H1 (cell line): Measurements from ENCODE around the gene USB1. TPM values are rescaled to one million over a fixed set of nuclear protein-coding genes. Genes with fewer than 3 reads are reported as not detected.

Experiments used
- CTCF ChIA-PET: fragments of 300-600 bp; sonication (Branson Sonifier 250); formaldehyde crosslinking; loops from one replicate; lab custom pipeline; 2021; ENCODE audit not compliant: partially characterized antibody; lab: Charles Lee
- POLR2A ChIA-PET: fragments of 300-600 bp; sonication (Branson Sonifier 250); formaldehyde crosslinking; loops from one replicate; lab custom pipeline; 2021; ENCODE audit warnings: inconsistent platforms; ENCODE audit not compliant: partially characterized antibody; lab: Charles Lee
- DNase-seq, 2 experiments: peaks; one replicate each; pipeline versions ENCODE4 v3.0.0 to v3.0.0-alpha.2; 2010 to 2022; ENCODE audit warnings: low spot score in 2 of 2, low read depth in 1 of 2, mixed read lengths in 1 of 2
- FAIRE-seq: peaks from 2 replicates; lab custom pipeline; 2011; peaks lifted over from hg19 to GRCh38; lab: Jason Lieb, UNC
- H2AFZ ChIP-seq: 2 replicates; pipeline ENCODE4 v1.8.1; 2012; ENCODE audit warnings: low read length, inconsistent platforms
- H2AK5ac ChIP-seq: 2 replicates; pipeline ENCODE4 v1.6.1; 2013; ENCODE audit warnings: low read depth, low read length
- H2BK120ac ChIP-seq: replicated peaks from 2 replicates; pipeline ENCODE3; 2013; ENCODE audit warnings: low read depth, low read length, inconsistent platforms
- H2BK12ac ChIP-seq: 2 replicates; pipeline ENCODE4 v1.6.1; 2013; ENCODE audit warnings: low read depth, low read length
- H2BK15ac ChIP-seq: 2 replicates; pipeline ENCODE4 v1.6.1; 2013; ENCODE audit warnings: low read length
- H2BK20ac ChIP-seq: 2 replicates; pipeline ENCODE4 v1.6.1; 2013; ENCODE audit warnings: low read length
- H2BK5ac ChIP-seq: 2 replicates; pipeline ENCODE4 v1.6.1; 2013; ENCODE audit warnings: low read depth, low read length
- H3K14ac ChIP-seq: 2 replicates; pipeline ENCODE4 v1.6.1; 2013; ENCODE audit warnings: inconsistent platforms; ENCODE audit not compliant: insufficient read length
- H3K18ac ChIP-seq: 2 replicates; pipeline ENCODE4 v1.6.1; 2013; ENCODE audit warnings: low read length; ENCODE audit errors: extremely low read depth
- H3K23ac ChIP-seq: 2 replicates; pipeline ENCODE4 v1.6.1; 2013; ENCODE audit warnings: inconsistent platforms; ENCODE audit not compliant: insufficient read length
- H3K23me2 ChIP-seq: 2 replicates; pipeline ENCODE4 v1.6.1; 2013; ENCODE audit warnings: low read depth, low read length
- H3K27ac ChIP-seq: 2 replicates; pipeline ENCODE4 v1.6.1; 2011; ENCODE audit warnings: low read depth, low read length, inconsistent platforms
- H3K27me3 ChIP-seq, 4 experiments: replicated peaks in 1 of 4; 1 replicate in 1 of 4; 2 replicates in 3 of 4; pipeline versions ENCODE4 v1.6.1 to v1.8.1; 2011 to 2013; ENCODE audit warnings: low read length in 3 of 4, mild to moderate bottlenecking in 3 of 4, inconsistent platforms in 2 of 4, mixed read lengths in 2 of 4, moderate library complexity in 1 of 4; ENCODE audit not compliant: control insufficient read depth in 3 of 4, insufficient read depth in 3 of 4; ENCODE audit errors: extremely low read depth in 1 of 4
- H3K36me3 ChIP-seq, 4 experiments: 2 replicates each; pipeline versions ENCODE4 v1.6.1 to v1.8.1; 2011 to 2013; ENCODE audit warnings: mild to moderate bottlenecking in 4 of 4, low read length in 3 of 4, moderate library complexity in 2 of 4, control low read depth in 1 of 4, inconsistent platforms in 1 of 4; ENCODE audit not compliant: insufficient read depth in 4 of 4, control insufficient read depth in 2 of 4
- H3K4ac ChIP-seq: replicated peaks from 2 replicates; pipeline ENCODE3; 2013; ENCODE audit warnings: low read length, low read depth, mixed read lengths, inconsistent platforms; ENCODE audit not compliant: insufficient read length
- H3K4me1 ChIP-seq, 4 experiments: replicated peaks in 1 of 4; 1 replicate in 1 of 4; 2 replicates in 3 of 4; pipeline versions ENCODE4 v1.6.1 to v1.8.1; 2011 to 2013; ENCODE audit warnings: low read length in 3 of 4, inconsistent platforms in 2 of 4, mixed read lengths in 1 of 4; ENCODE audit not compliant: insufficient read depth in 4 of 4, control insufficient read depth in 3 of 4
- H3K4me2 ChIP-seq, 2 experiments: 2 replicates each; pipeline versions ENCODE4 v1.6.1 to v1.8.1; 2011 to 2013; ENCODE audit warnings: low read depth in 2 of 2, low read length in 2 of 2, control low read depth in 1 of 2, inconsistent platforms in 1 of 2, mild to moderate bottlenecking in 1 of 2; ENCODE audit not compliant: insufficient read depth in 1 of 2
- H3K4me3 ChIP-seq, 4 experiments: fragments of 200-600, 300-600 bp in 1 of 4; sonication (generic), shearing (Covaris generic), sonication (Bioruptor Twin) in 1 of 4; 2 replicates each; pipeline versions ENCODE4 v1.5.1 to v1.8.1; 2011 to 2016; ENCODE audit warnings: low read length in 4 of 4, low read depth in 3 of 4, control low read depth in 2 of 4, inconsistent platforms in 2 of 4, mild to moderate bottlenecking in 2 of 4, mixed read lengths in 1 of 4, moderate library complexity in 1 of 4; ENCODE audit not compliant: insufficient read depth in 2 of 4; ENCODE audit errors: extremely low read depth in 1 of 4
- H3K56ac ChIP-seq: replicated peaks from 2 replicates; pipeline ENCODE3; 2013; ENCODE audit warnings: low read depth, mild to moderate bottlenecking, mixed read lengths, low read length, inconsistent platforms; ENCODE audit not compliant: insufficient read length
- H3K79me1 ChIP-seq: 2 replicates; pipeline ENCODE4 v1.6.1; 2013; ENCODE audit warnings: low read depth, low read length, control low read depth
- H3K79me2 ChIP-seq, 2 experiments: 2 replicates each; pipeline versions ENCODE4 v1.6.1 to v1.8.1; 2012 to 2013; ENCODE audit warnings: low read length in 2 of 2, mild to moderate bottlenecking in 2 of 2, inconsistent platforms in 1 of 2; ENCODE audit not compliant: insufficient read depth in 2 of 2, control insufficient read depth in 1 of 2
- H3K9ac ChIP-seq, 4 experiments: replicated peaks in 1 of 4; 1 replicate in 1 of 4; 2 replicates in 3 of 4; pipeline versions ENCODE4 v1.6.1 to v1.8.1; 2011 to 2013; ENCODE audit warnings: low read depth in 3 of 4, low read length in 3 of 4, control low read depth in 2 of 4, mild to moderate bottlenecking in 2 of 4, moderate library complexity in 2 of 4, inconsistent platforms in 1 of 4; ENCODE audit errors: extremely low read depth in 1 of 4
- H3K9me3 ChIP-seq, 2 experiments: 2 replicates each; pipeline versions ENCODE4 v1.6.1 to v1.8.1; 2012 to 2013; ENCODE audit warnings: mild to moderate bottlenecking in 2 of 2, moderate library complexity in 2 of 2, control low read depth in 1 of 2, inconsistent platforms in 1 of 2, low read depth in 1 of 2, low read length in 1 of 2, mixed read lengths in 1 of 2; ENCODE audit not compliant: insufficient read depth in 2 of 2
- H4K20me1 ChIP-seq, 2 experiments: replicated peaks in 1 of 2; 2 replicates each; pipeline versions ENCODE3 to v1.8.1; 2011 to 2013; ENCODE audit warnings: inconsistent platforms in 2 of 2, low read length in 2 of 2, mild to moderate bottlenecking in 1 of 2; ENCODE audit not compliant: insufficient read depth in 2 of 2, control insufficient read depth in 1 of 2
- H4K5ac ChIP-seq: 2 replicates; pipeline ENCODE4 v1.6.1; 2013; ENCODE audit warnings: low read length, low read depth, mixed read lengths, inconsistent platforms; ENCODE audit not compliant: insufficient read length
- H4K8ac ChIP-seq: 2 replicates; pipeline ENCODE4 v1.8.0; 2013; ENCODE audit warnings: mild to moderate bottlenecking, moderate library complexity, low read length, inconsistent platforms; ENCODE audit not compliant: insufficient read depth; ENCODE audit errors: extremely low read depth
- H4K91ac ChIP-seq: replicated peaks from 2 replicates; pipeline ENCODE3; 2013; ENCODE audit warnings: low read length, mixed read lengths, inconsistent platforms; ENCODE audit not compliant: insufficient read length
- CHD2 ChIP-seq: IDR thresholded peaks from 2 replicates; pipeline ENCODE4 v1.6.1; 2012; ENCODE audit warnings: low read length, improper control_type of control experiment
- KDM4A ChIP-seq: IDR thresholded peaks from one replicate; pipeline ENCODE4 v1.7.1; 2012; ENCODE audit warnings: low read depth, mild to moderate bottlenecking, moderate library complexity, low read length, inconsistent platforms; ENCODE audit not compliant: severe bottlenecking
- SIN3A ChIP-seq, 2 experiments: IDR thresholded peaks in 1 of 2; conservative IDR thresholded peaks in 1 of 2; 2 replicates each; pipeline ENCODE4 v1.6.1; 2011 to 2012; ENCODE audit warnings: low read length in 2 of 2, improper control_type of control experiment in 1 of 2, low read depth in 1 of 2, mild to moderate bottlenecking in 1 of 2
- WGBS, 2 experiments: shearing (Covaris generic) in 1 of 2; methylation state at CpG; one replicate each; pipeline versions ENCODE4 v1.1.6 to v1.1.7; 2013 to 2015; ENCODE audit warnings: low lambda C conversion rate in 2 of 2, mixed read lengths in 2 of 2, inconsistent platforms in 1 of 2, low coverage in 1 of 2, missing lambda C conversion rate in 1 of 2; ENCODE audit not compliant: insufficient replicate concordance in 2 of 2, insufficient coverage in 1 of 2, insufficient read length in 1 of 2; ENCODE audit errors: extremely low coverage in 1 of 2, missing lambda C conversion rate in 1 of 2; 5-methylcytosine and 5-hydroxymethylcytosine counted together
- polyA plus RNA-seq, 7 experiments: library from polyadenylated mRNA; depleted of rRNA in 3 of 7; stranded (reverse) in 5 of 7; unstranded in 2 of 7; fragments of >200 nt in 5 of 7; fragments of 200-250 nt in 2 of 7; gene quantifications; 1 replicate in 5 of 7; 2 replicates in 1 of 7; 4 replicates in 1 of 7; pipeline versions ENCODE4 v1.2.1 to v1.2.3, GENCODE V29; 2011 to 2013; ENCODE audit warnings: missing spikeins in 2 of 7, mixed read lengths in 2 of 7
- total RNA-seq: library from RNA; stranded (reverse); fragmentation: NEBNext Ultra II Directional; extraction: Animal tissue kit (Norgen Biotek cat#: 25700); gene quantifications from 2 replicates; pipeline ENCODE4 v1.2.1, GENCODE V29; 2021

Gene USB1
- total and polyA plus RNA-seq, 2 of the 8 experiments (the other 6 are each of a cell fraction or from before 2014, with no cell fraction given): 65.4 to 75.9 TPM

DNA sequence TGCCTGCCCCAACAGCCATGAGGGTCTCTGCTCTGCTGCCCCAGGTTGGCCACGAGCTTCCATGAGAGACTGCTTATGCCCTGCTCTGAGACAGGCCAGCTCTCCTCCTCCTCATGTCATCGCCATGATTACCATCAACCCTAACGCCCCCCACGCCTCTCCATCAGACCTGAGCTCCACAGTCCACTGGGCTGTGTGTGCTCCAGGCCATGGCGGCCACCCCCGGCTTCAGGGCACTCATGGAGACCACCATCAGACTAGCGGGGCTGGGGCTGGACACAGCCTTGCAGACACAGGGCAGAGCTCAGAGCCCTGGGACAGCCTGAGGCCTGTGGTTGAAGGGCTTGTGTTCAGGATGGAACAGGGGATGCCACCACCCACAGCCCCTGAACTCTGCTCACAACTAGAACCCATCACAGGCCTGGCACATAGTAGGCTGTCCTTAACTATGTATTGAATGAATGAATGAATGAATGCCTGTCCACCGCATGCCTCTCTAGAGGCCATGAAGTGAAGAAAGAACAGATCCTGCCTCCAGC is 44.9 kb upstream of the USB1 start:
- Histone ChIP-seq H3K4ac (no peak overlapping the region), H3K4me2 (no peak overlapping the region), H3K79me2 (no peaks in the 10 kb centered on the region), H3K36me3 (no peaks in the 10 kb centered on the region), H2BK15ac (no peak overlapping the region), H4K20me1 (no peaks in the 10 kb centered on the region), H3K9me3 (no peaks in the 10 kb centered on the region), H3K18ac (no peak overlapping the region), H2AK5ac (no peak overlapping the region), H3K14ac (no peak overlapping the region), H3K4me1 (peaks cover 0 to 10% (median 5%) of the 10 kb centered on the region in 4 experiments; a peak in 6 of 7 replicates), H3K4me3 (no peak overlapping the region), H3K27ac (no peak overlapping the region), H3K9ac (no peak overlapping the region), H3K23me2 (no peaks in the 10 kb centered on the region), H2BK12ac (no peak overlapping the region), H3K27me3 (no peaks in the 10 kb centered on the region), H2AFZ (no peak overlapping the region), H2BK120ac (no peak overlapping the region), H3K56ac (no peak overlapping the region), H4K91ac (no peak overlapping the region), H3K23ac (no peak overlapping the region), H2BK5ac (no peak overlapping the region), H4K5ac (no peak overlapping the region), H2BK20ac (no peak overlapping the region), H4K8ac (no peak overlapping the region; the same call in 1 of the 2 replicates), H3K79me1 (no peaks in the 10 kb centered on the region)
- FAIRE-seq (no peak), DNase-seq (no peak)
- WGBS, 2 experiments: 78% methylated on average over 8 of the region's 8 CpGs; no CpG with 5 or more reads in 1 of the 2 experiments
- ChIA-PET CTCF (interaction anchor here (0.8 to 5.6 kb wide), 8 partner anchors 10 to 380 kb away, joined by 3 to 40 read pairs (median 8); no protein-coding TSS in a partner anchor), POLR2A (interaction anchor here (1.2 kb wide), 2 partner anchors 29 to 221 kb away, joined by 3 to 4 read pairs; partner anchors contain the start of gene KATNB1)
- TF ChIP-seq SIN3A (conservative IDR thresholded peaks at IDR 0.05 in 1 of 2, IDR thresholded peaks at IDR 0.05 in 1 of 2; ENCODE audit: low read depth in 1 of 2, low read length in 2 of 2) (no peak), CHD2 (no peak), KDM4A (no peak)
